Left lung (tissue), 10 donors: ENCODE measurements around the gene GALNT17. TPM values are rescaled to one million over a fixed set of nuclear protein-coding genes. Genes with fewer than 3 reads are reported as not detected.

Experiments
- ATAC-seq: fragments of 200-7000 bp; cut with Tn5 transposase; one replicate; pipeline ENCODE4 v1.9.1; 2020; ENCODE audit warnings: moderate library complexity
- DNase-seq, 4 donors: peaks; one replicate each; pipeline ENCODE4 v3.0.0-alpha.2; 2013 to 2020
- H3K27ac ChIP-seq, 2 donors: fragments of 200-600 bp; sonication (generic) in 1 of 2; one replicate each; pipeline versions ENCODE4 v1.5.0 to v1.8.0; 2020 to 2021
- H3K27me3 ChIP-seq, 2 donors: fragments of 200-600 bp; sonication (generic) in 1 of 2; one replicate each; pipeline versions ENCODE4 v1.5.0 to v1.8.0; 2020 to 2021
- H3K36me3 ChIP-seq, 2 donors: fragments of 200-600 bp; sonication (generic) in 1 of 2; one replicate each; pipeline versions ENCODE4 v1.5.0 to v1.8.0; 2020 to 2021
- H3K4me1 ChIP-seq, 2 donors: fragments of 200-600 bp; one replicate each; pipeline ENCODE4 v1.8.0; 2021
- H3K4me3 ChIP-seq, 2 donors: fragments of 200-600 bp; sonication (generic) in 1 of 2; one replicate each; pipeline versions ENCODE4 v1.5.0 to v1.8.0; 2020 to 2021; ENCODE audit warnings: mild to moderate bottlenecking in 1 of 2
- H3K9me3 ChIP-seq, 2 donors: fragments of 200-600 bp; sonication (generic) in 1 of 2; one replicate each; pipeline versions ENCODE4 v1.5.0 to v1.8.0; 2020 to 2021
- CTCF ChIP-seq, 2 donors: fragments of 200-600 bp; sonication (generic) in 1 of 2; IDR thresholded peaks; one replicate each; pipeline versions ENCODE4 v1.5.0 to v1.8.0; 2021; ENCODE audit warnings: antibody characterized with exemption in 2 of 2
- intact Hi-C, 2 donors: fragments of 100-400 bp; cut with DNase I; formaldehyde crosslinking; loops; one replicate each; pipeline versions ENCODE4 v1.11.2 to v1.14.2; 2022
- polyA plus RNA-seq, 6 donors: library from polyadenylated mRNA; unstranded; fragments of 120-200 nt; gene quantifications; one replicate each; pipeline ENCODE4 v1.2.1, GENCODE V29; 2013; ENCODE audit not compliant: insufficient read length in 6 of 6
- total RNA-seq, 2 donors: library from RNA; stranded (reverse); fragmentation: NEBNext Ultra II Directional; extraction: Animal tissue kit (Norgen Biotek cat#: 25700); gene quantifications; one replicate each; pipeline ENCODE4 v1.2.1, GENCODE V29; 2021
- donor health status: DM: no; HTN: yes; CAD: no.
- donor health status: DM: no; HTN: no; CAD: no.

GALNT17 gene
- total and polyA plus RNA-seq, 8 donors = 2.4 to 19.1 (median 9.7) TPM

GRCh38 chr7:71386152-71386785 is 254.3 kb downstream of the GALNT17 start:
- ATAC-seq (no peak), DNase-seq (no peak)
- Histone ChIP-seq H3K4me3 (no peak overlapping the region), H3K9me3 (peaks cover 0 to 8% of the 10 kb centered on the region in 2 donors), H3K27me3 (no peaks in the 10 kb centered on the region), H3K27ac (no peak overlapping the region), H3K4me1 (no peaks in the 10 kb centered on the region), H3K36me3 (no peaks in the 10 kb centered on the region)
- TF ChIP-seq CTCF (IDR thresholded peaks at IDR 0.05) = no peak
- intact Hi-C loops = no loop called here

- intact Hi-C loops = no loop called here
- no peak for TF ChIP-seq CTCF (IDR thresholded peaks at IDR 0.05)
- Histone ChIP-seq H3K27me3 (no peaks in the 10 kb centered on the region), H3K4me3 (no peak overlapping the region), H3K36me3 (no peaks in the 10 kb centered on the region), H3K4me1 (no peaks in the 10 kb centered on the region), H3K27ac (no peak overlapping the region), H3K9me3 (peaks cover 0 to 4% of the 10 kb centered on the region in 2 donors)
- DNase-seq (no peak), ATAC-seq (no peak)
Observed at GRCh38 chr7:71388181-71388580, 256.2 kb downstream of the GALNT17 start.

- H3K27ac ChIP-seq = no peak overlapping the region
- H3K9me3 ChIP-seq = peaks cover 0 to 5% of the 10 kb centered on the region in 2 donors
- no peaks in the 10 kb centered on the region for H3K36me3 ChIP-seq
- ATAC-seq (no peak), DNase-seq (no peak)
- H3K4me3 ChIP-seq = no peak overlapping the region
- no peak for TF ChIP-seq CTCF (IDR thresholded peaks at IDR 0.05)
- H3K4me1 ChIP-seq = no peaks in the 10 kb centered on the region
- intact Hi-C loops = no loop called here
- no peaks in the 10 kb centered on the region for H3K27me3 ChIP-seq
Observed at GRCh38 chr7:71389976-71390375, 258.0 kb downstream of the GALNT17 start.

GRCh38 chr7:71393661-71394060 is 261.7 kb downstream of the GALNT17 start:
- ATAC-seq = no peak
- Histone ChIP-seq H3K27me3 (no peaks in the 10 kb centered on the region), H3K9me3 (peaks cover 0 to 16% of the 10 kb centered on the region in 2 donors), H3K27ac (no peak overlapping the region), H3K4me1 (no peaks in the 10 kb centered on the region), H3K4me3 (no peak overlapping the region), H3K36me3 (no peaks in the 10 kb centered on the region)
- TF ChIP-seq CTCF (IDR thresholded peaks at IDR 0.05) = no peak
- DNase-seq = no peak
- intact Hi-C loops = no loop called here

GRCh38 chr7:71402684-71403083 is 270.7 kb downstream of the GALNT17 start:
- no peaks in the 10 kb centered on the region for H3K27me3 ChIP-seq
- intact Hi-C loops = no loop called here
- DNase-seq (no peak), ATAC-seq (no peak)
- no peaks in the 10 kb centered on the region for H3K4me1 ChIP-seq
- peaks cover 0 to 3% of the 10 kb centered on the region in 2 donors for H3K9me3 ChIP-seq
- no peaks in the 10 kb centered on the region for H3K36me3 ChIP-seq
- no peak for TF ChIP-seq CTCF (IDR thresholded peaks at IDR 0.05)
- H3K4me3 ChIP-seq = no peak overlapping the region
- H3K27ac ChIP-seq = no peak overlapping the region
